OCI-LY3 (cell line): ENCODE measurements around the gene MYH10.

Source experiments
- H2AFZ ChIP-seq: fragments of 200-600, 300-600 bp; shearing (Covaris generic); 2 replicates; pipeline ENCODE4 v1.6.0; 2014; ENCODE audit warnings: antibody characterized with exemption, low read depth, low read length
- H3K27ac ChIP-seq: fragments of 200-600, 300-600 bp; sonication (generic); 2 replicates; pipeline ENCODE4 v1.5.1; 2014; ENCODE audit warnings: mild to moderate bottlenecking, low read length, moderate library complexity, mixed read lengths
- H3K27me3 ChIP-seq: fragments of 200-600, 300-600 bp; sonication (generic); 2 replicates; pipeline ENCODE4 v1.6.1; 2014; ENCODE audit warnings: low read depth, low read length, mixed read lengths
- H3K36me3 ChIP-seq: fragments of 200-600, 300-600 bp; sonication (generic); replicated peaks from 2 replicates; pipeline ENCODE3; 2014; ENCODE audit warnings: low read depth, low read length, mixed read lengths
- H3K4me1 ChIP-seq: fragments of 300-600, 200-600 bp; sonication (generic); 2 replicates; pipeline ENCODE4 v1.6.1; 2014; ENCODE audit warnings: low read length, mixed read lengths
- H3K4me2 ChIP-seq: fragments of 200-600, 300-600 bp; sonication (generic); 2 replicates; pipeline ENCODE4 v1.6.1; 2014; ENCODE audit warnings: low read length, mixed read lengths
- H3K4me3 ChIP-seq: fragments of 300-600, 200-600 bp; sonication (generic); 2 replicates; pipeline ENCODE4 v1.5.1; 2014; ENCODE audit warnings: antibody characterized with exemption, mild to moderate bottlenecking, low read length, moderate library complexity
- H3K79me2 ChIP-seq: fragments of 300-600, 200-600 bp; shearing (Covaris generic); 2 replicates; pipeline ENCODE4 v1.6.1; 2014; ENCODE audit warnings: mild to moderate bottlenecking, low read length, mixed read lengths
- H3K9ac ChIP-seq: fragments of 300-600, 200-600 bp; shearing (Covaris generic); 2 replicates; pipeline ENCODE4 v1.6.0; 2014; ENCODE audit warnings: mild to moderate bottlenecking, low read length, moderate library complexity
- H3K9me3 ChIP-seq: fragments of 200-600, 300-600 bp; shearing (Covaris generic); 2 replicates; pipeline ENCODE4 v1.6.1; 2014; ENCODE audit warnings: low read length, mixed read lengths; ENCODE audit not compliant: insufficient read depth
- H4K20me1 ChIP-seq: fragments of 200-600, 300-600 bp; sonication (generic); 2 replicates; pipeline ENCODE4 v1.6.1; 2016; ENCODE audit warnings: low read length, mixed read lengths; ENCODE audit not compliant: insufficient read depth
- CTCF ChIP-seq: fragments of 200-600, 300-600 bp; sonication (generic); IDR thresholded peaks from 2 replicates; pipeline ENCODE4 v1.5.1; 2014; ENCODE audit warnings: antibody characterized with exemption, low read length, low read depth
- EZH2phosphoT487 ChIP-seq: fragments of 200-600 bp; shearing (Covaris generic); IDR thresholded peaks from 2 replicates; pipeline ENCODE4 v1.6.1; 2018; ENCODE audit warnings: antibody characterized with exemption, mixed run types, low read depth

Gene MYH10

DNA sequence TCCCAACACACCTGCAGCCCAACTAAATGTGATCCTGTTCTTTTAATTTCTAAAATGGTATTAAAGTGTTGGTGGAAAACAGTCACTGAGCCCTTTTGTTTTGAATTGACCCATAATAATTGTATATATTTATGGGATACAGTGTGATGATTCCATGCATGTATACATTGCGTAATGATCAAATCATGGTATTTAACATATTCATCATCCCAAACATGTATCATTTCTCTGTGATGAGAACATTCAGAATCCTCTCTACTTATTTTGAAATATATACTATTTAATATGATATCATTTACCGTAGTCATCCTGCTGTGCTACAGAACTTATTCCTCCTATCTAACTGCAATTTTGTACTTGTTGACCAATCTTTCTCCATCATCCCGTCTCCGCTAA is 14.0 kb upstream of the MYH10 start:
- Histone ChIP-seq H3K4me3 (no peak overlapping the region), H3K27ac (no peak overlapping the region), H3K9ac (no peak overlapping the region), H2AFZ (no peak overlapping the region), H3K79me2 (no peaks in the 10 kb centered on the region), H3K4me1 (no peaks in the 10 kb centered on the region), H3K4me2 (no peak overlapping the region), H4K20me1 (no peaks in the 10 kb centered on the region), H3K27me3 (no peaks in the 10 kb centered on the region), H3K36me3 (no peaks in the 10 kb centered on the region), H3K9me3 (no peaks in the 10 kb centered on the region)
- no peak for TF ChIP-seq EZH2phosphoT487
- TF ChIP-seq CTCF, result no peak

DNA sequence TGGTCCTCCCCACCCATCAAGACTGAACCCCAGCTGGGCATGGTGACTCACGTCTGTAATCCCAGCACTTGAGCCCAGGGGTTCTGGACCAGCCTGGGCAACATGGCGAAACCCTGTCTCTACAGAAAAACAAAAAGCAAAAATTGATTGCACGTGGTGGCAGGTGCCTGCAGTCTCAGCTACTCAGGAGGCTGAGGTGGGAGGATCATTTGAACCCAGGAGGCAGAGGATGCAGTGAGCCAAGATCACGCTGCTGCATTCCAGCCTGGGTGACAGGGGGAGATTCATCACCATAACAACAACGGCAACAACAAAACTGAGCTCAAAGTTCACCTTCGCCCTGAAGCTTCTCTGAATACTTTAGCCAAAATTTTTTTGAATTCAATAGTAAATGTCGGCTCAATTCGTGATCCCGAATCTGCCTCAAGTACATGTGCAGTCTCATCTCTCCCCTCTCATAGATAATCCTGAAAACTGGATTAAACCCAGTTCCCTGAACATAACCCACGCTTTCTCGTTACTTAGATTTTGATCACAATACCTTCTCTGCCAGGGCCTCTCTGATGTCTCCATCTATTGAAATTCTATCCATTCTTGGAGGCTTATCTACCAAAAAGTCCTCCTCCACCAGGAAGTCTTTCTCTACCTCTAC is 13.5 kb upstream of the MYH10 start:
- Histone ChIP-seq H3K27ac (no peak overlapping the region), H3K4me1 (no peaks in the 10 kb centered on the region), H3K36me3 (no peaks in the 10 kb centered on the region), H3K9ac (no peak overlapping the region), H3K79me2 (no peaks in the 10 kb centered on the region), H4K20me1 (no peaks in the 10 kb centered on the region), H3K4me3 (no peak overlapping the region), H3K9me3 (no peaks in the 10 kb centered on the region), H3K27me3 (no peaks in the 10 kb centered on the region), H3K4me2 (no peak overlapping the region), H2AFZ (no peak overlapping the region)
- no peak for TF ChIP-seq EZH2phosphoT487
- TF ChIP-seq CTCF, result no peak

- H3K4me1 ChIP-seq, result no peaks in the 10 kb centered on the region
- H3K36me3 ChIP-seq, result no peaks in the 10 kb centered on the region
- no peaks in the 10 kb centered on the region for H3K79me2 ChIP-seq
- H3K9me3 ChIP-seq, result no peaks in the 10 kb centered on the region
- H3K4me2 ChIP-seq, result no peak overlapping the region
- H3K9ac ChIP-seq, result no peak overlapping the region
- TF ChIP-seq CTCF, result no peak
- TF ChIP-seq EZH2phosphoT487, result no peak
- no peaks in the 10 kb centered on the region for H3K27me3 ChIP-seq
- H3K4me3 ChIP-seq, result no peak overlapping the region
- H2AFZ ChIP-seq, result no peak overlapping the region
- no peaks in the 10 kb centered on the region for H4K20me1 ChIP-seq
- H3K27ac ChIP-seq, result no peak overlapping the region
These were observed 9.2 kb upstream of the MYH10 start for GRCh38 chr17:8639709-8640108.

- TF ChIP-seq EZH2phosphoT487, result no peak
- TF ChIP-seq CTCF, result no peak
- H3K9me3 ChIP-seq, result no peaks in the 10 kb centered on the region
- H3K9ac ChIP-seq, result no peak overlapping the region; the same call in 1 of the 2 replicates
- peak overlapping the region; percentile 99; the same call in 1 of the 2 replicates for H3K4me3 ChIP-seq
- H3K4me2 ChIP-seq, result peak overlapping the region; percentile 94
- peaks cover 4% of the 10 kb centered on the region for H3K4me1 ChIP-seq
- H3K27me3 ChIP-seq, result no peaks in the 10 kb centered on the region
- H3K79me2 ChIP-seq, result peaks cover 7% of the 10 kb centered on the region; the same call in 1 of the 2 replicates
- no peaks in the 10 kb centered on the region for H4K20me1 ChIP-seq
- no peak overlapping the region for H3K27ac ChIP-seq
- no peaks in the 10 kb centered on the region for H3K36me3 ChIP-seq
- H2AFZ ChIP-seq, result no peak overlapping the region
These were observed 1.5 kb upstream of the MYH10 start for GRCh38 chr17:8632061-8632460.
